H9 (cell line): ENCODE data around the gene DPP6. TPM values are rescaled to one million over a fixed set of nuclear protein-coding genes. Genes with fewer than 3 reads are reported as not detected.

Experiments
- DNase-seq: peaks from one replicate; pipeline ENCODE4 v3.0.0-alpha.2; 2017
- H2AFZ ChIP-seq: one replicate; pipeline ENCODE4 v1.6.1; 2013; ENCODE audit warnings: mild to moderate bottlenecking, low read length, control low read depth, moderate library complexity
- H2AK5ac ChIP-seq: 2 replicates; pipeline ENCODE4 v1.6.1; 2013; ENCODE audit warnings: low read length, control low read depth, mixed read lengths; ENCODE audit not compliant: insufficient read length
- H2BK120ac ChIP-seq: one replicate; pipeline ENCODE4 v1.6.1; 2013; ENCODE audit warnings: low read depth, mild to moderate bottlenecking, low read length, control low read depth, inconsistent platforms; ENCODE audit not compliant: poor library complexity, severe bottlenecking
- H2BK12ac ChIP-seq: 2 replicates; pipeline ENCODE4 v1.6.1; 2013; ENCODE audit warnings: low read length, control low read depth, mixed read lengths, low read depth; ENCODE audit not compliant: insufficient read length
- H2BK15ac ChIP-seq: 2 replicates; pipeline ENCODE4 v1.6.1; 2013; ENCODE audit warnings: low read depth, low read length, control low read depth
- H2BK20ac ChIP-seq: one replicate; pipeline ENCODE4 v1.6.1; 2013; ENCODE audit warnings: low read depth, mild to moderate bottlenecking, low read length, control low read depth, inconsistent platforms; ENCODE audit not compliant: poor library complexity, severe bottlenecking
- H2BK5ac ChIP-seq: 2 replicates; pipeline ENCODE4 v1.6.1; 2013; ENCODE audit warnings: low read length, control low read depth, mixed read lengths; ENCODE audit not compliant: insufficient read length
- H3K14ac ChIP-seq: 2 replicates; pipeline ENCODE4 v1.6.1; 2013; ENCODE audit warnings: low read length, control low read depth; ENCODE audit not compliant: insufficient read depth
- H3K18ac ChIP-seq: 2 replicates; pipeline ENCODE4 v1.6.1; 2013; ENCODE audit warnings: low read depth, mild to moderate bottlenecking, mixed read lengths, low read length, control low read depth; ENCODE audit not compliant: insufficient read length
- H3K23ac ChIP-seq: 2 replicates; pipeline ENCODE4 v1.6.1; 2013; ENCODE audit warnings: low read length, control low read depth, mixed read lengths, low read depth; ENCODE audit not compliant: insufficient read length
- H3K23me2 ChIP-seq: 2 replicates; pipeline ENCODE4 v1.6.1; 2013; ENCODE audit warnings: low read depth, mild to moderate bottlenecking, mixed read lengths, low read length, control low read depth; ENCODE audit not compliant: insufficient read length, poor library complexity, severe bottlenecking
- H3K27ac ChIP-seq: 2 replicates; pipeline ENCODE4 v1.5.1; 2013; ENCODE audit warnings: low read length, control low read depth, mixed read lengths, low read depth; ENCODE audit not compliant: insufficient read length
- H3K27me3 ChIP-seq: 2 replicates; pipeline ENCODE4 v1.6.1; 2013; ENCODE audit warnings: low read length, control low read depth, inconsistent platforms; ENCODE audit not compliant: insufficient read depth
- H3K4ac ChIP-seq: 2 replicates; pipeline ENCODE4 v1.6.1; 2013; ENCODE audit warnings: low read depth, mild to moderate bottlenecking, control low read depth, inconsistent platforms, low read length, moderate library complexity
- H3K4me1 ChIP-seq: 2 replicates; pipeline ENCODE4 v1.6.1; 2013; ENCODE audit warnings: low read length, control low read depth, inconsistent platforms; ENCODE audit not compliant: insufficient read depth
- H3K4me2 ChIP-seq: 2 replicates; pipeline ENCODE4 v1.6.1; 2013; ENCODE audit warnings: low read length, control low read depth, mixed read lengths; ENCODE audit not compliant: insufficient read length, insufficient read depth
- H3K56ac ChIP-seq: 2 replicates; pipeline ENCODE4 v1.6.1; 2013; ENCODE audit warnings: low read depth, mild to moderate bottlenecking, mixed read lengths, low read length, control low read depth; ENCODE audit not compliant: insufficient read length
- H3K79me1 ChIP-seq: 2 replicates; pipeline ENCODE4 v1.6.1; 2013; ENCODE audit warnings: low read depth, mild to moderate bottlenecking, moderate library complexity, low read length, control low read depth, inconsistent platforms; ENCODE audit not compliant: insufficient read depth, poor library complexity, severe bottlenecking
- H3K79me2 ChIP-seq: 2 replicates; pipeline ENCODE4 v1.6.1; 2013; ENCODE audit warnings: low read length, control low read depth, inconsistent platforms; ENCODE audit not compliant: insufficient read depth
- H3K9ac ChIP-seq: 2 replicates; pipeline ENCODE4 v1.6.1; 2013; ENCODE audit warnings: low read length, control low read depth, mixed read lengths; ENCODE audit not compliant: insufficient read length; ENCODE audit errors: extremely low read depth
- H3K9me3 ChIP-seq: one replicate; pipeline ENCODE4 v1.6.1; 2013; ENCODE audit warnings: low read depth, low read length, inconsistent platforms; ENCODE audit not compliant: control insufficient read depth
- H3T11ph ChIP-seq: one replicate; pipeline ENCODE4 v1.6.1; 2013; ENCODE audit warnings: mild to moderate bottlenecking, low read length, control low read depth, inconsistent platforms
- H4K20me1 ChIP-seq: one replicate; pipeline ENCODE4 v1.6.1; 2013; ENCODE audit not compliant: control insufficient read depth, insufficient read length, insufficient read depth
- H4K5ac ChIP-seq: 2 replicates; pipeline ENCODE4 v1.6.1; 2013; ENCODE audit warnings: low read depth, mild to moderate bottlenecking, mixed read lengths, low read length, control low read depth; ENCODE audit not compliant: insufficient read length
- H4K8ac ChIP-seq: replicated peaks from 2 replicates; pipeline ENCODE4 v1.6.1; 2013; ENCODE audit warnings: low read length, control low read depth, mixed read lengths, low read depth; ENCODE audit not compliant: insufficient read length
- H4K91ac ChIP-seq: 2 replicates; pipeline ENCODE4 v1.6.1; 2013; ENCODE audit warnings: low read depth, mild to moderate bottlenecking, moderate library complexity, mixed read lengths, low read length, control low read depth; ENCODE audit not compliant: insufficient read length
- H3K27ac Mint-ChIP-seq, 3 experiments: 2 replicates in 2 of 3; 3 replicates in 1 of 3; pipeline ENCODE4 v1.8.0; 2020 to 2021; ENCODE audit warnings: mixed read lengths in 3 of 3, mild to moderate bottlenecking in 1 of 3, moderate library complexity in 1 of 3
- H3K27me3 Mint-ChIP-seq: 2 replicates; pipeline ENCODE4 v1.8.0; 2021; ENCODE audit warnings: low read depth, mild to moderate bottlenecking, moderate library complexity, mixed read lengths
- H3K36me3 Mint-ChIP-seq, 3 experiments: 2 replicates in 2 of 3; 3 replicates in 1 of 3; pipeline ENCODE4 v1.8.0; 2020 to 2021; ENCODE audit warnings: low read depth in 3 of 3, mixed read lengths in 3 of 3; ENCODE audit not compliant: insufficient read depth in 1 of 3
- H3K4me1 Mint-ChIP-seq, 2 experiments: 2 replicates each; pipeline ENCODE4 v1.8.0; 2020; ENCODE audit warnings: mixed read lengths in 2 of 2
- H3K4me3 Mint-ChIP-seq, 2 experiments: 2 replicates in 1 of 2; 3 replicates in 1 of 2; pipeline ENCODE4 v1.8.0; 2020 to 2021; ENCODE audit warnings: mild to moderate bottlenecking in 2 of 2, mixed read lengths in 2 of 2, moderate library complexity in 1 of 2
- H3K9me3 Mint-ChIP-seq, 2 experiments: 2 replicates in 1 of 2; 3 replicates in 1 of 2; pipeline ENCODE4 v1.8.0; 2020; ENCODE audit warnings: mild to moderate bottlenecking in 2 of 2, mixed read lengths in 2 of 2, moderate library complexity in 1 of 2
- WGBS: extraction: QIAGEN DNeasy Blood & Tissue Kit; methylation state at CpG from one replicate; pipeline ENCODE4 v1.1.7; 2013; ENCODE audit warnings: missing lambda C conversion rate, low lambda C conversion rate, mixed read lengths; ENCODE audit not compliant: insufficient read length; ENCODE audit errors: extremely low coverage; 5-methylcytosine and 5-hydroxymethylcytosine counted together
- total RNA-seq: library from RNA; stranded (reverse); gene quantifications from 2 replicates; pipeline ENCODE4 v1.2.1, GENCODE V29; 2021
- TF ChIP-seq, protein P1 (sequence below): fragments of 200-600 bp; sonication (generic); conservative IDR thresholded peaks from 3 replicates; pipeline ENCODE4 v1.8.0; 2021; ENCODE audit warnings: antibody characterized with exemption, mild to moderate bottlenecking

Gene DPP6
- total RNA-seq, 1 experiment from 2014 or later, result 4.5 TPM

DNA sequence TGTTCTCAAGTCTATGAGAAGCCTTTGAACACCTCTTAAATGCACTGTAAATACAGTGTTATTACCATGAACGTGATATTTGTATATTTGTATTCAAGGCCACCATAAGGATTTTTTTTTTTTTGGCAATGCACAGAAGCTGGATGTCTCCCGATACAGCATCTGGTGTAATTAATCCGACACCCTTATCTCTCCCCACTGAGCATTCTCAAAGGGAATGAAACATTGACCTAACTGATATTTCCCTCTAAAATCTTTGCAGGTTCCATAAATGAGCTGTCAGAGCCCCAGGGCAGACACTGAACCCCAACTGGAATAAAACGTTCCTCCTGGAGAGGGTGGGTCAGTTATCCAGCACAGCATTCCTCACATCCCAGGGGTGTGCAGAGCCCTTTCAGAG lies 634.1 kb downstream of the DPP6 start:
- no peak overlapping the region for H3K14ac ChIP-seq
- H3K79me1 ChIP-seq, result no peaks in the 10 kb centered on the region
- no peak for DNase-seq
- H3K27me3 Mint-ChIP-seq, result no peaks in the 10 kb centered on the region
- H3K9ac ChIP-seq, result no peak overlapping the region
- TF ChIP-seq, protein P1, sequence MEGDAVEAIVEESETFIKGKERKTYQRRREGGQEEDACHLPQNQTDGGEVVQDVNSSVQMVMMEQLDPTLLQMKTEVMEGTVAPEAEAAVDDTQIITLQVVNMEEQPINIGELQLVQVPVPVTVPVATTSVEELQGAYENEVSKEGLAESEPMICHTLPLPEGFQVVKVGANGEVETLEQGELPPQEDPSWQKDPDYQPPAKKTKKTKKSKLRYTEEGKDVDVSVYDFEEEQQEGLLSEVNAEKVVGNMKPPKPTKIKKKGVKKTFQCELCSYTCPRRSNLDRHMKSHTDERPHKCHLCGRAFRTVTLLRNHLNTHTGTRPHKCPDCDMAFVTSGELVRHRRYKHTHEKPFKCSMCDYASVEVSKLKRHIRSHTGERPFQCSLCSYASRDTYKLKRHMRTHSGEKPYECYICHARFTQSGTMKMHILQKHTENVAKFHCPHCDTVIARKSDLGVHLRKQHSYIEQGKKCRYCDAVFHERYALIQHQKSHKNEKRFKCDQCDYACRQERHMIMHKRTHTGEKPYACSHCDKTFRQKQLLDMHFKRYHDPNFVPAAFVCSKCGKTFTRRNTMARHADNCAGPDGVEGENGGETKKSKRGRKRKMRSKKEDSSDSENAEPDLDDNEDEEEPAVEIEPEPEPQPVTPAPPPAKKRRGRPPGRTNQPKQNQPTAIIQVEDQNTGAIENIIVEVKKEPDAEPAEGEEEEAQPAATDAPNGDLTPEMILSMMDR, result no peak
- H3K27ac Mint-ChIP-seq, result no peak overlapping the region
- H2AK5ac ChIP-seq, result no peak overlapping the region
- H2BK15ac ChIP-seq, result no peak overlapping the region
- H2AFZ ChIP-seq, result no peak overlapping the region
- no peaks in the 10 kb centered on the region for H3K9me3 Mint-ChIP-seq
- no peaks in the 10 kb centered on the region for H3K27me3 ChIP-seq
- H3K23me2 ChIP-seq, result no peaks in the 10 kb centered on the region
- H4K5ac ChIP-seq, result no peak overlapping the region
- no peak overlapping the region for H3K56ac ChIP-seq
- no peak overlapping the region for H3K23ac ChIP-seq
- no peak overlapping the region for H3K4me2 ChIP-seq
- no CpG with 5 or more reads among the region's 4 CpGs for WGBS
- no peaks in the 10 kb centered on the region for H3K9me3 ChIP-seq
- H3K4me1 ChIP-seq, result no peaks in the 10 kb centered on the region
- H3T11ph ChIP-seq, result no peak overlapping the region
- H2BK120ac ChIP-seq, result no peak overlapping the region
- H3K79me2 ChIP-seq, result no peaks in the 10 kb centered on the region
- no peak overlapping the region for H4K8ac ChIP-seq
- H2BK20ac ChIP-seq, result no peak overlapping the region
- no peak overlapping the region for H3K4ac ChIP-seq
- no peak overlapping the region for H2BK5ac ChIP-seq
- no peaks in the 10 kb centered on the region for H3K36me3 Mint-ChIP-seq
- H3K18ac ChIP-seq, result no peak overlapping the region
- H3K27ac ChIP-seq, result no peak overlapping the region
- no peak overlapping the region for H3K4me3 Mint-ChIP-seq
- H2BK12ac ChIP-seq, result no peak overlapping the region
- H4K20me1 ChIP-seq, result no peaks in the 10 kb centered on the region
- no peak overlapping the region for H4K91ac ChIP-seq
- H3K4me1 Mint-ChIP-seq, result peaks cover 8 to 10% of the 10 kb centered on the region in 2 experiments; a peak in 3 of 4 replicates
